Stimulated activated CD4-positive, alpha-beta T cell treated with anti-CD3 and anti-CD28 coated beads, Interleukin-15, amount 100 ng/mL, for 48 hours (primary cell): ENCODE data around the gene MGAT3.

Source experiments
- DNase-seq, 2 donors: peaks; one replicate each; pipeline ENCODE4 v3.0.0-alpha.2; 2020; ENCODE audit warnings: low read depth in 2 of 2

Gene MGAT3

GRCh38 chr22:39528681-39529486 is 72.1 kb downstream of the MGAT3 start:
- peak; percentile 85 to 88 for DNase-seq

- DNase-seq: no peak
Observed at GRCh38 chr22:39529487-39529851, 72.7 kb downstream of the MGAT3 start.

- no peak for DNase-seq
Observed at GRCh38 chr22:39530116-39530515, 73.3 kb downstream of the MGAT3 start.

GRCh38 chr22:39530692-39531331 is 74.0 kb downstream of the MGAT3 start:
- no peak for DNase-seq

GRCh38 chr22:39532215-39533073 is 75.6 kb downstream of the MGAT3 start, which contains the start of gene RPS19BP1:
TSS of gene RPS19BP1 (minus strand) at chr22:39532748. CDS start at chr22:39532738, 10 bp downstream.
- peak; percentile 99 to 100 for DNase-seq

GRCh38 chr22:39534092-39534506 is 77.3 kb downstream of the MGAT3 start:
- no peak for DNase-seq

- peak; percentile 59 to 79 for DNase-seq
Observed at GRCh38 chr22:39534591-39535356, 78.0 kb downstream of the MGAT3 start.

- DNase-seq: no peak
Observed at GRCh38 chr22:39535357-39535725, 78.5 kb downstream of the MGAT3 start.

GRCh38 chr22:39535831-39536449 is 79.1 kb downstream of the MGAT3 start:
- DNase-seq: no peak

- no peak for DNase-seq
Observed at GRCh38 chr22:39536711-39537110, 79.9 kb downstream of the MGAT3 start.

- no peak for DNase-seq
Observed at GRCh38 chr22:39537975-39538374, 81.2 kb downstream of the MGAT3 start.
